NCI-H2227 (cell line): ENCODE measurements around the gene TAMM41.
"Not testable (repeated sequence)": the region's sequence is repeated elsewhere in the genome, so short reads cannot be mapped to it uniquely, and the experiment has no call there.

Experiments
- DNase-seq: peaks from one replicate; lab custom pipeline; 2025; ENCODE audit not compliant: unreplicated experiment; lab: John Stamatoyannopoulos, UW

Gene TAMM41, protein sequence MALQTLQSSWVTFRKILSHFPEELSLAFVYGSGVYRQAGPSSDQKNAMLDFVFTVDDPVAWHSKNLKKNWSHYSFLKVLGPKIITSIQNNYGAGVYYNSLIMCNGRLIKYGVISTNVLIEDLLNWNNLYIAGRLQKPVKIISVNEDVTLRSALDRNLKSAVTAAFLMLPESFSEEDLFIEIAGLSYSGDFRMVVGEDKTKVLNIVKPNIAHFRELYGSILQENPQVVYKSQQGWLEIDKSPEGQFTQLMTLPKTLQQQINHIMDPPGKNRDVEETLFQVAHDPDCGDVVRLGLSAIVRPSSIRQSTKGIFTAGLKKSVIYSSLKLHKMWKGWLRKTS

DNA sequence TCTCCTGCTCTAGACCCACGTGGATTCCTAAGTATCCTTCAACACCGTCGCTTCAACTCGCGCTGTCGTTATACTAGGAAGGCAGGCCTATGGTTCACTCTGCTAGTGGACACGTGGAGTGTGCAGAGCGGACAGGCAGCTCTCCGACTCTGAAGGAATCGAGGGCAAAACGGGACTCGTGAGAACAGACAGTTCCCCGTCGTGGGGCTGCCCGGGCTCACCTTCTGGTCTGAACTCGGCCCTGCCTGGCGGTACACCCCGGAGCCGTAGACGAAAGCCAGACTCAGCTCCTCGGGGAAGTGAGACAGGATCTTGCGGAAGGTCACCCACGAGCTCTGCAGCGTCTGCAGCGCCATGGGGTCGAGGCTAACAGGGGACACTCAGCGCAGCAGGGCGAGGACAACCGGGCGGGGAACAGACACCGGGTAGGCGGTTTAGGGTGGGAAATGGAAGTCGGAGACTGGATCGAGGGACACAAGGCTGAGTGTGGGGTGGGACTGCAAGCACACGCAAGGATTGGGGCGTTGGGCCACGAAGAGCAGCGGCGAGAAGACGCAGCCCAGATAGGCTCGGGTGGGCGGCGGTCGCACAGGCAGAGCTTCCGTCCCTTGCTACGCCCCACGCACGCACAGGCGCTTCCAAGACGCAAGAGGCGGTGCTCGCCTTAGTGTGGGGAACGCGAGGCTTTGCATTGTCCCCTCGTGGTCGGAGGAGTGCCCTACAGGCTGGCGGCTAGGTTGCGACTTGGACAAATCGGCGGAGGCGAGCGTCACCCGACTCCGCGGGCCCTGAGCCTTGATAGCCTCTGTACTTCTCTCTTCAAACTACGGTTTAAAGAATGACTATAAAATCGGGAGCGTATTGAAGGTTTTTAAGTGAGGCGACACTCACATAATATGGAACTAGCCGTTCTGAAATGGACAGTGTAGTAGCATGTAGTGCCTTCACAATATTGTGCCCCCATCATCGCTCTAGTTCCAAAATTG is at the start of gene TAMM41:
Gene TAMM41, minus strand, starts transcription at position 605 of the 986 bp plus-strand sequence. Its CDS starts 249 bp downstream, at position 356.
- peak; percentile 90 for DNase-seq

DNA sequence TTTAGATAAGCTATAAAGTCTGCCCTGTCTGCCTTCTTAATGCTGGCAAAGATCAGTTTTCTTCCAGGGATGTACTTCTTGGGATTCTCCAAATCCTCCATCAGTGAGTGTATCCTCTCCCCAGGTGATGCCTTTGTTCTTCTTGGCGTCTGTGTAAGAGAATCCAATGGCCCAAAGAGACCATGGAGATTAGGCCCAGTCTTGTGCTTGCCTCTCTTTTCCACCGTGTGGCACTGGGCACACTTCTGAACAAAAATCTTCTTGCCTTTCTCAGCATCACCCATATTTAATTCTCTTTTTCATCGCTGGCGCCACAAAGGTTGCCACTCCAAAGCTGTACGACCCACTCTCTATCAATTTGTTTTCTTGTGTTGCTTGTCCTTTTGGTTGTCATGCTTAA is 32.2 kb upstream of the TAMM41 start:
- DNase-seq: no peak

DNA sequence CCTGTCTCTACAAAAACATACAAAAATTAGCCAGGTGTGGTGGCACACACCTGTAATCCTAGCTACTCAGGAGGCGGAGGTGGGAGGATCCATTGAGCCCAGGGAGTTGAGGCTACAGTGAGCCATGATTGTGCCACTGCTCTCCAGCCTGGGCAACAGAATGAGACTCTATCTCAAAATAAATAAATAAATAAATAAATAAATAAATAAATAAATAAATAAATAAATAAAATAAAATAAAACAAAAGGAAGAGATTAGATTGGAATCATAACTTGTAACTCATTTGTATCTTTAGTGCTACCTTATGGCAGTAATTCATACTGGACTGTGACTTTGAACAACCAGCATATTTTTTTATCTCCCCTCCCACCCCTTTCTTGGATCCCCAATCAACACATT is 28.0 kb upstream of the TAMM41 start:
- not testable (repeated sequence) for DNase-seq

DNA sequence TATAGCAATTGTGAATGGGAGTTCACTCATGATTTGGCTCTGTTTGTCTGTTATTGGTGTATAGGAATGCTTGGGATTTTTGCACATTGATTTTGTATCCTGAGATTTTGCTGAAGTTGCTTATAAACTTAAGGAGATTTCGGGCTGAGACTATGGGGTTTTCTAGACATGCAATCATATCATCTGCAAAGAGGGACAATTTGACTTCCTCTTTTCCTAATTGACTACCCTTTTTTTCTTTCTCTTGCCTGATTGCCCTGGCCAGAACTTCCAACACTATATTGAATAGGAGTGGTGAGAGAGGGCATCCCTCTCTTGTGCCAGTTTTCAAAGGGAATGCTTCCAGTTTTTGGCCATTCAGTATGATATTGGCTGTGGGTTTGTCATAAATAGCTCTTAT is 17.1 kb upstream of the TAMM41 start:
- DNase-seq: not testable (repeated sequence)

DNA sequence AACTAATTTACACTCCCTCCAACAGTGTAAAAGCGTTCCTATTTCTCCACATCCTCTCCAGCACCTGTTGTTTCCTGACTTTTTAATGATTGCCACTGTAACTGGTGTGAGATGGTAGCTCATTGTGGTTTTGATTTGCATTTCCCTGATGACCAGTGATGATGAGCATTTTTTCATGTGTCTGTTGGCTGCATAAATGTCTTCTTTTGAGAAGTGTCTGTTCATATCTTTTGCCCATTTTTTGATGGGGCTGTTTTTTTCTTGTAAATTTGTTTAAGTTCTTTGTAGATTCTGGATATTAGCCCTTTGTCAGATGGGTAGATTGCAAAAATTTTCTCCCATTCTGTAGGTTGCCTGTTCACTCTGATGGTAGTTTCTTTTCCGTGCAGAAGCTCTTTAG is 15.9 kb upstream of the TAMM41 start:
- not testable (repeated sequence) for DNase-seq

DNA sequence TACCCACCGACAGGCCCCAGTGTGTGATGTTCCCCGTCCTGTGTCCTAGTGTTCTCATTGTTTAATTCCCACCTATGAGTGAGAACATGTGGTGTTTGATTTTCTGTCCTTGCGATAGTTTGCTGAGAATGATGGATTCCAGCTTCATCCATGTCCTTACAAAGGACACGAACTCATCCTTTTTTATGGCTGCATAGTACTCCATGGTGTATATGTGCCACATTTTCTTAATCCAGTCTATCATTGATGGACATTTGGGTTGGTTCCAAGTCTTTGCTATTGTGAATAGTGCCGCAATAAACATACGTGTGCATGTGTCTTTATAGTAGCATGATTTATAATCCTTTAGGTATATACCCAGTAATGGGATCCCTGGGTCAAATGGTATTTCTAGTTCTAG is 15.5 kb upstream of the TAMM41 start:
- DNase-seq: not testable (repeated sequence)

DNA sequence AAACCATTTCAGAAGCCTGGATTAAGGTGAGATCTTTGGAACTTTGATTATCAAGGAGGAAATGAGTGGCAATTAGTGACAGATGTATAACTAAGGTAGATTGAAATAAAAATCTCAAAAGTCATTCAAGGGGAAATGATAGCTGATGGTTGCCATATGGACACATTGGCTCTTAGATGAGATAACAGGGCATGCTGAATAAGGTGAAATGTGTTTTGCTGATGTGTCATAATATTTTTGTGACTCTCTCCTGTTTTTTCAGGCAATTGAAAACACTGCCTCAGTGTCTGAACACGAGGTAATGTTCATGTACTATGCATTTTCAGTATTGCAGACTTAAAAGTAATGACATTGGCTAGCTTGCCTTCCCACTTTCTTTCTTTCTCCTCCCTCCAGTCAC is 13.5 kb upstream of the TAMM41 start:
- not testable (repeated sequence) for DNase-seq

DNA sequence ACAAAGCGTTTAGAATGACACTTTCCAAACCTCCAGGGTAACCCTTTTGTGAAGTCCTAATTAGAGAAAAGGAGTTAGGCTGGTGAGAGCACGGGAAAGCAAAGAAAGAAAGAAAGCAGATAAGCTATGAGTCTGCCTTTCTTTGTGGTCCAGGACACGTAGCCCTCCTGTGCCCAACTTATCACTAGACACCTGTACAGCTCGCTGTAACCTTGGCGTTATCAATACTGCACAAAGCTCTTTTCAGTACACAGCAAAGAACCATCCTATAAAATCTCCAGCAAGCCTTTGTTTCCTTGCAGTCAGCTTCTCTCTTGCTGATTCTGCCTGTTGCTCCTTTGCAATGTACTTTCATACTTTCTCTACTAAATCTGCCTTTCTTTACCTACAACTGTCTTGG is 6.8 kb upstream of the TAMM41 start:
- no peak for DNase-seq

DNA sequence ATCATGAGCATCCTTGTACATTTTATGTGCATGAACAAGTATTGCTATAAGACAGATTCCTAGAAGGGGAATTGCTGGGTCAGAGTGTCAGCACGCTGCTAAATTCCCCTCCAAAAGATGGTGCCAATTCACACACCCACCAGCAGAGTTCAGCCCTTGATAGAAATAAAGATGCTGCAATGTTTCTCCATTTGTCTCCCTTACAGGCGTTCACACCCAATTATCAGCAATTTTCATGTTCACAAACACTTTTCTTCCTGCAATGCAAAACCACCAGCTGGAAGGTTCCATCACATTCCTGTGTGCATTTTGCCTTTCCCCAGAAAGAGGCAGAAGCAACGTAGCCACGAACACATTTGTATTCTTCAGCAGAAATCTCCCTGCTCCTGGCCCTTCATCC is 3.3 kb upstream of the TAMM41 start:
- peak; percentile 67 for DNase-seq

DNA sequence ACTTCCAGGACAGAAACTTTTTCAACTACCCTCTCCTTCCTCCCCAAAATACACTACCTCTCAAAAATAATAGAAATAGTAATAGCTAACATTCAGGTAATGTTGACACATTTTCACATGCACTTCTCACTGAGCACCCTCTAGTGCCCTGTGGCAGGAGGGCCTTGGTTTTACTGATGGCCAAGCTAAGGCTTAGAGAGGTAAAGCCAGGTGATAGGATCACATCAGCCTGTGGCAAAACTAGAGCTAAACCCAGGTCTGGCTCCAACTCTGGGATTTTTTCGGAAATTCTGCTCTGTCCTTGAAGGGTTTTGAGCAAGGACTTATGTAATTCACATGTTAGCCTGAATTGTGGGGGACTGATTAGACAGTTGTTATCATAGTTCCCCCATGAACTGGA is 922 bp upstream of the TAMM41 start:
- no peak for DNase-seq

DNA sequence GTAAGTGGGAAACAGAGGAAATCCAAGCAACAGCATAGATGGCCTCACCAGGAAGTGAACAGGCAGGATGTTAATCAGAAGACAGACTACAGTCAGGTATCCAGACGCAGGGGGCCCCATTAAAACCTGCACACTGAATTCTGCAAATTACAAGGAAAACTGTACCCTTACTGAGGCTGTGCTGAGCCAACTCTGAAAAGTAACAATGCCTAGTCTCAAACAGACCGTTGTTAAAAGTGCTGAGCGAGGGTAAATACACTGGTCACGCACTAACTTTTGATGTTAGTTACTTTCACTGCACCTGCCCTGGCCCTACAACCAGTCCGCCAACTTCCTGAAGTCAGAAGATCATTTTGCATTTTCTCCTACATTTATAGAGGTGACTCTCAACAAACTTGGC is 1.0 kb downstream of the TAMM41 start:
- DNase-seq: no peak

DNA sequence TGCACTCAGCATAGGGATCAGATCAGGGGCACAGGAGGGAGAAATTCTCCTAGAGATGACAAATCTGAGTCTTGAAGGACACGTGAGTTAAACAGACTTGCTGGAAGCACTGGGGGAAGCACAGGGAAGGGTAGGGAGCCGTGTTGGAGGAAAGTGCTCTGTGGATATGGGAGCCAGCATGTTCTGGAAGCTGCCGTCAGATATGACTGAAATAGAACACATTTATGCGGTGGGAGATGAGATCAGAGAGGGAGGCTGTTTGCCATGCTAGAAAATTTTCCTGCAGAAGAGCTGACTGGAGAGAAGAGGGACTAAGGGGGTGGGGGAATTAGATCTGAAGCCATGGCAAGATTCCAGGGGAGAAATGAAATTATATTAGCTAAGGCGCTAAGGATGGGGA is 1.8 kb downstream of the TAMM41 start:
- no peak for DNase-seq

DNA sequence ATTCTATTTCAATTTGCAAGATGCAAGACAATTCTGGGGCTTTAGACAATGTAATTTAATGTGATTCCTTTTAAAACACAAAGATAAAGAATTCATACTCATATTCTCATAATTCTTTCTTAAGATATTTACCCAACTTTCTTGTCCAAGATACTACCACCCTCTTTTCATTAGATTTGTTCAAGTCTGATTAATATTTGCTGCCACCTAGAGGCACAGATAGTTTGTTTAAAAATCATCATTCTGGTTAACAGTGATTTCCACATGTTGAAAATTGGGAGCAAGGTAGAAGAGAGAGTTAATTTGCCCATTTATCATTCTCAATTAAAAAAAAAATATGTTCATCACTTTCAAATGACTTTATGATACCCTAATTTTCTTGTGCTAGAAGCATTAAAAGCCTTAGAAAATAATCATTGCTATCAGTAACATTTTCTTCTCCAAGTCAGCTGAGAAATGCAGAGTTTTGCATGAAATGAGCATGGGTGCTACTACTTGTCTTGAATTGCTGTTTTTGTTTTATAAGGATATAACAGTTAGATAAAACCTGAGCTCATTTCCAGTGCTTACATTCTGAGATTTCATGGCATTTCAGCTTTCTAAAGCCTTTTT is 11.6 kb downstream of the TAMM41 start:
- peak; percentile 26 for DNase-seq

DNA sequence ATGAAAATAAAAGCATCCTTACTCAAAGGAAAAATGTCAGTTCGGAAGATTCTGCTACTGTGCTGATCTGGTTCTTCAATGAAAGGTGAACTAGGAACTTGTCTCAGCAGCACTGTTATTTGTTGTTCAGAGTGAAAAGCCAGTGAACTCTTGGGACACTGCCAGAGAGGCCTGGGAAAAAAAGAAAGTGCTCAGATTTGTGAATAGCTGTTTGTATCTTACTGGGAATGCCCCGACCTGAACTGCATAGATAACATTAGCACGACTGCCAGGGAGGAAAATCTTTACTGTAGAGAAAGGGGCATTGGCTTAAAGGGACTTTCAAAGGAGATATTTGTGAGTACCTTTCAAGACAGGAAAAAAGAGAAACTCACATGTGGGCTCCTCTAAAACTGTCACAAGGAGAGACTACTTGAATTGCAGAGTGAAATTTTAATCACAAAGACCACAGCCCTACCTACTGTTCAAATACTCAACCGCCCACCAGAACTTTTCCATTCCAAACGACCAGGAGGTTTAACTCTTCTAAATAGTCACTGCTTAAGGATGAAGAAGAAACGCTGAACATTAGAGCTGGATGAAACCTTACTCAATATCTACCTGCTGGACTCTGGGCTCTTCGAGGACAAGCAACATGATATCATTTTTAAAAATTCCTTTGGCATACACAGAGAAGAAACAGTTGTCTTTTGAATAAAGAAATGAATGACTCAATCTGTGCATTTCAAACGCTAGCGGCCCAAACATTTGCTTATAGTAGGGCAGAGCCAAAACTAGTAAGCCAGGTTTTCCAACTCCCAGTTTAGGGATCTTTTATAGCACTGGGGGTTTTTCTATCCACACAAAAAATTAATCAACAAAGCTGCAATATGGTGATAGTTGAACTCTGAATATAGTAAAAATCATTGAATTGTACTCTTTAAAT is 13.4 kb downstream of the TAMM41 start:
- DNase-seq: no peak

DNA sequence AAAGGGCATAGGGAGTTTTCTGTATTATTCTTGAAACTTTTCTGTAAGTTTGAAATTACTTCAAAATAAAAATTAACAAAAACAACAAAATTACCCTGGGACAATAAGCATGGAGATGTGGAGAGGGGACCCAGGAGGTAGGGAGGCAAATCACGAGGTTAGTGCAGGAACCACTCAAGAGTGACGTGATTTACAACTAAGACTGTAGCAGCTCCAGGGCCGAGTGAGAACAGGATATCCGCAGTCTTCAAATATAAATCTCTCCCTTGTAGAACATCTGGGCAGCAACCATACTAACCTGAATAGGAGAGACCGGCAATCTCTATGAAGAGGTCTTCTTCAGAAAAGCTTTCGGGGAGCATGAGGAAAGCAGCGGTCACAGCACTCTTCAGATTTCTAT is 17.3 kb downstream of the TAMM41 start:
- no peak for DNase-seq

DNA sequence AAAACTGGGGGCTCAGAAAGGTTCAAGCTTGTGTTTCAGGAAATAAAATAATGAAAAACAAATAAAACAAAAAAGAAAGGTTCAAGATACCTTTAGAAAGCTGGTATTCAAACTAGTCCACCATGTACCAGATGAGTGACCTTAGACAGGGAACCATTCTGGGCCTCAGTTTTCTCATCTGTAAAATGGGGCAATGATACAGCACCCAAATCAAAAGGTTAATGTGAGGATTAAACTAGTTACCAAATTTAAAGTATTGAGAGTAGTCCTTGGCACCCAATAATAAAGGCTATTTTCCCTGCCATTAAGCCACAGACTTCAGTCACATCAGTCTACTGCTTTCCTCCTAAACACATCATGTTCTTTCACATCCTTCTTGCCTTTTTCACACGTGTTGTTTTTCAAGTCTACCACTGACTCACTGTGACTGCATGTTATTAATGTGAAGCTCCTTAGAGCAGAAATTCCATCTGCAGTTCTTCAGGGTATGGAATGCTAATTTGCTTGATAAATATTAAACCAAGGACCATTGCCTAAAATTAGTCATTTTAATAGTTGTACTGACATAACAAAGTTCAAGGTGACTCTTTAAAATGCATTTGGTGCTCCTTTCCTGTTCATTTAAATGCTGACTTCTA is 19.9 kb downstream of the TAMM41 start:
- DNase-seq: no peak

DNA sequence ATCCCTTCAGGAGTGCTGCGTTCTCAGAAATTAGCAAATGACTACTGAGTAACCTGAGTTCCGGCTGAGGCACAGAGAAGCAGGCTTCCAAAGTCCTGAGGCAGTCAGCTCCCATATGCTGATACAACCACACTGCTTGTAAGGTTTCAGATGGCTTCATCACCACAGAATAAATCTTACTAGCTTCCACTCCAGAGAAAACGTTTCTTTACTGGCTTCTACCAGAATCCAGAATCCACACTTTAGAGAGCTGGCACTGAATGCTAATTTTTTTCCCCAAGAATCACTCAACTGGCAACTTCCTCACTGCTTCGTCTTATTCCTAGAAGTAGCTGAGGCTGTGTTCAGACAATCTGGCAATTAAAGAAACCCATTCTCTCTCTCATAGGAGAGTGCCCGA is 21.4 kb downstream of the TAMM41 start:
- no peak for DNase-seq

DNA sequence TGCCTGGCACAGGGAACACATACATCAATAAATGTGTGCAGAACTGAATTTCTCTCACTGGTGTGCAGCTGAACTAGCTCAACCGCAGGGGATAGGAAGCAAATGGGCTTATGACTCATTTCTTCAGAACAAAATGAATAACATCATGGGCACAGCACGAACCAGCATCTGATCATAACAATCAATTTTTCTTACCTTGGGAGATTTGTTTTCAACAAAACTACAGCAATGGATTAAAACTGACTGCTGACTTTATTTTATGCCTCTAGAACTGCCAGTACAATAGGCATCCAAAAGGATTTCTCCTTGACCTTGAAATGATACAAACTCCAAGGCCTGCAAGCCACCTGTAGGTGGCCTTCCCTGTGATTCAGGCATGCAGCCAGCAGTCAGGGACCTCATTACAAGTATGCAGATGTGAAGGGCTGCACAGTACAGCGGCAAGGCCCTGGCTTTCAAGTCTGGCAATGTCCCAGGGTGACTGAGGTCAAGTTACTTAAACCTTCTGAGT is 26.1 kb downstream of the TAMM41 start:
- DNase-seq: no peak

DNA sequence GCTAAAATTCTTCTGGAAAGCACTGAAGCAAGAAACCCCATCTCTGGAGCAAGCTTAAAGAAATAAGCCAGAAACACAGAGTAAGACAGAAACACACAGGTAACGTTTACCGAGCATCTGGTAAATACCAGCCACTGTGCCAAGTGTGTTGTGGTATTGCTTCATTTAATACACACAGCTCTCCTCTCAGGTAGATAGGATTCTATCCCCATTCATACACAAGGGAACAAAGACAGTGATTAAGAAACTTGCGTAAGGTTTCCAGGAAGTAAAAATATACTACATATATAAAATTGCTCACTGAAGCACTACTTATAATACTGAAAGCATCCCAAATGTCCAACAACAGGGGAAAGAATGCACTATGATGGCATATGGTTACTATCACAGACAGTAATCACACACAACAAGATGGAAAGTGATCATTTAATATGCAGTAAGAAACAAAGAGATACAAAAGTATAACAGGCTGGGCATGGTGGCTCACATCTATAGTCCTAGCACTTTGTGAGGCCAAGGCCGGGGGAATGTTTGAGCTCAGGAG is 27.5 kb downstream of the TAMM41 start:
- no peak for DNase-seq

DNA sequence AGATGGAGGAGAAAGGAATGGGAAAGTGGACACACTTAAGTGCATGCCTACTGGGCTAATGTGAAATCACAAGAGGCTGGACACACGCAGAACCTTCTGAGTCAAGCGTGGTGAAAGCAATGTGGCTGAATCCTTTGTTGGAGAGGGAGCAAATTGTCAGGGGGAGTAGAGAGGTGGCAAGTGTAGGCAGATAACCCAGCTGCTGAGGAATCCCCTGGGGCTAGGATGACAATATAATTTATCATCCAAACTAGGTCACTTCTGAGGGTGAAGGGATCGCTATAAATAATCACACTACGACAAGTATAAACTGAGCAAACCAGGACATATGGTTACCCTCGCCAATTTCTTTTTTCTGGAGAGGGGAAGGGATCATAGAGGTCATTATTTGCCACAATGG is 28.7 kb downstream of the TAMM41 start:
- DNase-seq: peak; percentile 73
